Jurkat, Clone E6-1 (cell line): ENCODE measurements around the gene TMEM42.

Source experiments
- DNase-seq: peaks from one replicate; pipeline ENCODE4 v3.0.0-alpha.2; 2011; ENCODE audit warnings: low read depth, low spot score
- H3K4me3 ChIP-seq: 2 replicates; pipeline ENCODE4 v1.5.1; 2011; ENCODE audit warnings: mild to moderate bottlenecking, low read length, control low read depth, moderate library complexity

TMEM42 gene

DNA sequence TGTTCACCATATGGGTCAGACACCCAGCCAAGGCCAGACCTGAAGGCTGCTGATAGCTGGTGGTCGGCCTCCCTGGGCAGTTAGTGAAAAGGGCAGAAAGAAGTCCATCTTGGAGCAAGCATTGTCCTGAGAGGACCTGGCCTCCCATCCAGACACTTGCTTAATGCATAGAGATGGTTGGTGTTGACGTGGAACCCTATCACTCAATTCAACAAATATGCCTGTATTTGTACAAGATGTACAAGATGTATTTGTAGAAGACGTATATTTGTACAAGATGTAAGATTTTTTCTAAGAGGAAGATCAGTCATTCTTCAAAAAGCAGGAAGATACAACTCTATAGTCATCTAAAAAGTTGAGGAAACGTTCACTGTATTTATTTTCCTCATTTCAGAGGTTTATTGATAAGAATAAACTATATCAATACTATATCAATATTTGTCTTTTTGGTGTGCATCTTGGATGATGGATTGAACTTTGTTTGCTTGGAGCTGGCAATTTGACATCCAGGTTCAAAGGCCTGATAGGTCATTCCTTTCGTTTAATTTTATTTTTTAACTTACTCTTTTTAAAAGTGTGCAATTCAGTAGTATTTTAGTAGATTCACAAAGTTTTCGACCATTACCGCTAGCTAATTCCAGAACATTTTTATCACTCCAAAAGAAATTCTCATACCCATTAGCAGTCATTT, 5.9 kb downstream of the TMEM42 start:
- no peak for DNase-seq
- H3K4me3 ChIP-seq: no peak overlapping the region

DNA sequence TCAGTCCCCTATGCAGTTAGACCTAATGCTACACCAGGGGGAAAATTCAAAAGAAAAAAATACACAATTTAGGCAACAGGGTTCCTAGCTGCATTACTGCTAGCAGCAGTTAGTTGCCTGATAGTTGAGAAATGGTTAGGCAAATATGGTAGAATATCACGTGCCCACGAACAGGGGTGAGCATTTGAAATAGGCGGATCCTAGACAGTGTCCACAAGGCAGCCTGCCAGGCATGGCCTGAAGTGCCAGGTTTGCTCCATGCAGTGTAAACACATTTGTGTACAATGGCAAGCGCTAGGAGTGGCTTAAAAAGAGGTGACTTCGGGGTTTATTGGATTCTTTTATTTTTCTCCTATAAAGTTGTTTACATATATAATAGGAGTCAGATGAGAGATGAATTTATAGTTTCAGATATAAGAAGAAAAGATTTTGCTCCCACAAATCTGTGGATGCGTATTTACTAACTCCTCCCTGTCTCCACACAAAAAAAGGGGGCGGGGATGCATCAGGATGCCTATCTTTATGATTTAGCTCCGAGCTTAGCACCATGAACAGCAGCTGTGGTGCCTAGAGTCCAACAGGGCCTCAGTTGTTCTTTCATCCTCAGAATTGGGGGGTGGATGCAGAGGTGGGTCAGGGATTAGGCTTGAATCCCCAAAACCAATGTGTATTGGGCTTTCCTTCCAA, 8.8 kb downstream of the TMEM42 start:
- DNase-seq: no peak

DNA sequence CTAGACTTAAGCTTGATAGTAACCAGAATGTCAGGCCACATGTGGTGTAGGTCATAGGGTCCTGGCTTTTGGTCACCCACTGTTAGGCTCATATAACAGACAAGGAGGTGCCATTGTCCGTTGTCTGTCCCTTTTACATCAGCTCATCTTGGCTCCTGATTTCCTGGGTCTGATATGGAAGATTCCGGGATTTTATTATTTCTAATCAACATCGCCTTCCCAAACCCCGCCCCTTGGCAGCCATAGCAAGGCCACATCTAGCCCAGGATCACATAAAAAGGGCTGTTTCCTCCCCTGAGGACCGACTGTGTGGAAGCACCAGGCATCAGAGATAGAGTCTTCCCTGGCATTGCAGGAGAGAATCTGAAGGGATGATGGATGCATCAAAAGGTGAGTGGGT, 12.6 kb downstream of the TMEM42 start, which contains the start of gene TGM4:
Gene TGM4, plus strand, starts transcription at position 301 of the 400 bp plus-strand sequence. Its CDS starts 71 bp downstream, at position 372.
- DNase-seq: no peak
- H3K4me3 ChIP-seq: no peak within 1 kb of the TSS

More for the DNA sequence above, 8.8 kb downstream of the TMEM42 start:
- H3K4me3 ChIP-seq: no peak overlapping the region

- DNase-seq: no peak
- H3K4me3 ChIP-seq: no peak overlapping the region
Measured at GRCh38 chr3:44875596-44875995, 13.9 kb downstream of the TMEM42 start.

DNA sequence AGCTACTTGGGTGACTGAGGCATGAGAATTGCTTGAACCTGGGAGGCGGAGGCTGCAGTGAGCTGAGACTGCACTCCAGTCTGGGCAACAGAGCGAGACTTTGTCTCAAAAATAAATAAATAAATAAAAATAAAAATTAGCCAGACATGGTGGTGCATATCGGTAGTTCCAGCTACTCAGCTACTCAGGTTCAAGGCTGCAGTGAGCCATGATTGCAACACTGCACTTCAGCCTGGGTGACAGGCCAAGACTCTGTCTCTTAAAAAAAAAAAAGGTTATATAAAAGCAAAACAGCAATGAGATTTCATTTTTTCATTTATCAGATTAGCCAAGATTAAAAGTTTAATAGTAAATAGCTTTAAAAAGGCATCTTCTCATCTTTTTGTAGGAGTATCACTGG, 15.6 kb downstream of the TMEM42 start:
- DNase-seq: no peak
- H3K4me3 ChIP-seq: no peak overlapping the region

GRCh38 chr3:44880284-44880683, 18.6 kb downstream of the TMEM42 start:
- no peak for DNase-seq
- H3K4me3 ChIP-seq: no peak overlapping the region

- H3K4me3 ChIP-seq: no peak overlapping the region
- no peak for DNase-seq
Measured at GRCh38 chr3:44883213-44883955, 21.7 kb downstream of the TMEM42 start.

DNA sequence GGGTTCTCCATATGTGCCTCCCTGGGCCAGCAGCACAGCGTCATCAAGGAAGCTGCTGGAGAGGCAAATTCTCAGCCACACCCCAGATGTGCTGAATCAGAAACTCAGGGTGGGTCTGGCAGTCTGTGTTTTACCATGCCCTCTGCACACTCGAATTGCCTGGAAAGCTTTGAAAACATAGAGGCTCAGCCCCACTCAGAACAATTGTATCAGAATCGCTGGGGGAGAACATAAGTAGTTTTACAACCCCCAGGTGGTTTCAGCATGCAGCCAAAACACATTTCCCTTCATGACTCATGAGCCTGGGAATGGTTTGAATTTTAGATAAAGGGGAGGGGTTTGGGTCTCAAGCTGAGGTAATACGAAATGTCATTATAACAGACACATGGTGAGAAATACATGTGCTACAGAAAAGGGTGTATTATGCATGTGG, 22.3 kb downstream of the TMEM42 start:
- DNase-seq: no peak
- H3K4me3 ChIP-seq: no peak overlapping the region

DNA sequence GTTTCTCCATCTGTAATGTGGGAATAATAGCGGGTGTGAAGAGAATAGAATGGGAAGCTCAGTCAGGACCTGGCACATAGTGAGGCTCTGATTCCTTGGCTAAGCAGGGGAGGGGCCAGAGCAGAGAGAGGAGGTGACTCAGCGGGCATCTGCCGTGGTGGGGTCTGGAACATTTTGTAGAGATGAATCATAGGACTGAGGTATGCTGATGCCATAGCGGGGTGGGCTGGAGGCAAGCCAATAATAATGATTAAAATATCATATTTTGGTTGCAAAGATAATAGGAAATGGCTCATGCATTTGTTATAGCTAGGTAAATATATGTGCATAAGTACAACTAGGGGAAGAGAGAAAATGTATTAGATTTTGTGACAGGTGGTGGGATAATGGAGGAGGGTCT, 23.9 kb downstream of the TMEM42 start:
- no peak for DNase-seq
- no peak overlapping the region for H3K4me3 ChIP-seq

DNA sequence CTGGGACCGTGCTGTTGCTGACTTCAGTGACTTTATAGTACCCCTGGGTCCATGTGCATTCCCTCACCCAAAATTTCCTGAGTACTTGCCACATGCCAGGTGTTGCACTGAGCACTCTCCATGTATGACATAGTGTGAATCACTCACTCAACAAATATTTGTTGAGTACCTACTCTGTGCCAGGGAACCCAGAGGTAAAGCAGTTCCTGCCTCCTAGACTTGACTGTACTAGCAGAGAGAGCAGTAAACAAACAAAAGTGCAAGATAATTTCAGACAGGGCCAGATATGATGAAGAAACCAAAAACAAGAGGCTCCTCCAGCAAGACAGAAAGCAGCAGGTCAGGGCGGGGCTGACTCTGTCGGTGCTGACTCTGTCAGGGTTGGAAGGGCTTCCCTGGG, 24.8 kb downstream of the TMEM42 start:
- DNase-seq: no peak

GRCh38 chr3:44887101-44887500, 25.4 kb downstream of the TMEM42 start:
- no peak for DNase-seq
- no peak overlapping the region for H3K4me3 ChIP-seq

More for the DNA sequence above, 24.8 kb downstream of the TMEM42 start:
- H3K4me3 ChIP-seq: no peak overlapping the region

- no peak overlapping the region for H3K4me3 ChIP-seq
- no peak for DNase-seq
Measured at GRCh38 chr3:44890258-44890657, 28.5 kb downstream of the TMEM42 start.

GRCh38 chr3:44890852-44891251, 29.1 kb downstream of the TMEM42 start:
- H3K4me3 ChIP-seq: no peak overlapping the region
- no peak for DNase-seq

DNA sequence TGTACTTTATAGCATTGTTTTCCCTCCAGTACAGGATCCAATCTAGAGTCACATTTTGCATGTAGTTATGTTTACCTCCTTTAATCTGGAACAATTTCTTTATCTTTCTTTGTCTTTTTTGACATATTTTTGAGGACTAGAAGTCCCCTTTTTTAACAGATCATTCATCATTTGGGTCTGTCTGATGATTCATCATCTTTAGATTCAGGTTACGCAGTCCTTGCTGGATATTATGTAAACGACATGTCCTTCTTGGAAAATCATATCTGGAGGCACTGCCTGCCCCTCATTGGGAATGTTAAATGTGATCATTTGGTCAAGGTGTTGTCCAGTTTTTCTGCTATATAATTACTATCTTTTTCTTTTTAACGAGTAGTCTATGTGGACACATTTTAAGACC, 31.0 kb downstream of the TMEM42 start:
- no peak overlapping the region for H3K4me3 ChIP-seq
- no peak for DNase-seq

DNA sequence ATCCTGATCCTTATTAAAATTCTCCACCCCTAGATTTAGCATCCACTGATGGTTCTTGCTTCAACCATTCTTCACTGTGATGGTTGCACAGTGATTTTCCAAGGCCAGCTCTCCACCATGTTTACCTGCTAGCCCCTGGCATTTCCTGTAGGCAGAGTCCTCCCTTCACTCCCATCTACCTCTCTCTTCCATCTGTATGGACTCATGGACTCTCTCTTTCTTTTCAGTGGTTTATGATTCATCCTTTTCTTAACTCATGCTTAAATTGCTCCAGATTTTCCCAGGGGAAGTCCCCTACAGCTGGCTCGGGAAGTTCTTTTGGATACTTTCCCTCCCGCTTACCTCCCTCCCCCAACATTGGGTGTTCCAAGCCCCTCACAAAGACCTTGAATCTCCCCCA, 31.4 kb downstream of the TMEM42 start:
- no peak for DNase-seq
- H3K4me3 ChIP-seq: no peak overlapping the region

GRCh38 chr3:44894485-44894884, 32.8 kb downstream of the TMEM42 start:
- H3K4me3 ChIP-seq: no peak overlapping the region
- DNase-seq: no peak

DNA sequence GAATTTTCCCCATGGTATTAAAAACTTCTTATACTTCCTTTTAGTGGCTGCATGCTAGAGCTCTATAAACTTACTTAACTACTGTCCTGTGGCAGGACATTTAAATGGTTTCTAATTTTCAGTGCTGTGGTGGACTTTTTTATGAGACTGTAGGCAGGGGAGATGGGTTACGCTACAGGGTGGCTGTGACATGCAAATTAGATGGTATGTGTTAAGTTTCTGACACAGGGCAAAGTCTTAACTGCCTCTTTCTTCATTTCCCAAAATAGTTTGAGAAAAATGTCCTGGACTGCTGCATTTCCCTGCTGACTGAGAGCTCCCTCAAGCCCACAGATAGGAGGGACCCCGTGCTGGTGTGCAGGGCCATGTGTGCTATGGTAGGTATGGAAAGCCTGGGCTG, 34.7 kb downstream of the TMEM42 start:
- no peak overlapping the region for H3K4me3 ChIP-seq
- no peak for DNase-seq

- no peak overlapping the region for H3K4me3 ChIP-seq
- no peak for DNase-seq
Measured at GRCh38 chr3:44899683-44900367, 38.1 kb downstream of the TMEM42 start.

DNA sequence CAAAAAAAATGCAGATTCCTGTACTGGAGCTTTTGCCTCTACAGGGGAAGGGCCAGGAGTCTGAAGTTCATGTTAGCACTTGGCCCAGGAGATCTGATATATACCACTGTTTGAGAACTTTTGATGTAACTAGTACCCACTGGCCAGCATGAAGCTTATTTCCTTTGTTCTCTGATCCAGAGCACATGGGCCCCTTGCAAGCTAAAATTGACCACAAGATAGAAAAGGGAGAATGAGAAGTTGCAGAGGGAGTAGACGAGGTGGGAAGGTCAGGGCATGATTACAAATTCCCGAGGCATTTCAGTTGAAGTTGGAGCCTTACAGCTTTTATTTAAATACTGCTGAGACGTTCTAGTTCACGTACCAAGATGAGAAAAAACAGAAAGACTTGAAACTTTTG, 40.9 kb downstream of the TMEM42 start:
- no peak for DNase-seq
- H3K4me3 ChIP-seq: no peak overlapping the region

GRCh38 chr3:44903314-44903713, 41.6 kb downstream of the TMEM42 start:
- no peak overlapping the region for H3K4me3 ChIP-seq
- DNase-seq: no peak
